GM12878 (cell line): Measurements from ENCODE around the gene PKM. TPM values are rescaled to one million over a fixed set of nuclear protein-coding genes. Genes with fewer than 3 reads are reported as not detected.

Source experiments
- ATAC-seq: fragments of 200-7000 bp; cut with Tn5 transposase; 3 replicates; pipeline ENCODE4 v1.9.1; 2020; ENCODE audit warnings: mild to moderate bottlenecking, moderate library complexity
- BruUV-seq: library from RNA; stranded (reverse); fragments of 400-500 nt; replicated peaks from 2 replicates; lab custom pipeline; 2021; lab: Mats Ljungman, UMichigan
- CTCF ChIA-PET: fragments of 300-600 bp; sonication (Branson Sonifier 250); formaldehyde crosslinking; extraction: SDS; loops from one replicate; lab custom pipeline; 2021; ENCODE audit warnings: inconsistent platforms; lab: Yijun Ruan, JAX
- POLR2A ChIA-PET: fragments of 350-600 bp; formaldehyde crosslinking; extraction: SDS; loops from one replicate; lab custom pipeline; 2021; ENCODE audit warnings: inconsistent platforms; lab: Charles Lee
- RAD21 ChIA-PET: fragments of 300-600 bp; sonication (Branson Sonifier 250); formaldehyde crosslinking; loops from one replicate; lab custom pipeline; 2023; ENCODE audit warnings: antibody characterized with exemption; ENCODE audit not compliant: unreplicated experiment; lab: Charles Lee
- SMC1A ChIA-PET: fragments of 300-600 bp; sonication (Branson Sonifier 250); formaldehyde crosslinking; loops from one replicate; lab custom pipeline; 2023; ENCODE audit not compliant: unreplicated experiment, uncharacterized antibody; lab: Charles Lee
- DNase-seq: peaks from one replicate; pipeline ENCODE4 v3.0.0-alpha.2; 2011; ENCODE audit warnings: low read depth, low spot score
- FAIRE-seq: peaks from 3 replicates; lab custom pipeline; 2011; peaks lifted over from hg19 to GRCh38; lab: Jason Lieb, UNC
- H2AFZ ChIP-seq: 2 replicates; pipeline ENCODE4 v1.6.0; 2011; ENCODE audit warnings: low read depth, low read length, control low read depth; ENCODE audit not compliant: control insufficient read depth
- H3K27ac ChIP-seq: 2 replicates; pipeline ENCODE4 v1.5.1; 2011; ENCODE audit warnings: control low read depth; ENCODE audit not compliant: control insufficient read depth, insufficient read depth
- H3K27me3 ChIP-seq, 2 experiments: replicated peaks in 1 of 2; 2 replicates each; pipeline versions ENCODE4 v1.6.0 to v1.6.1; 2011; ENCODE audit warnings: low read length in 1 of 2; ENCODE audit not compliant: control insufficient read depth in 2 of 2, insufficient read depth in 2 of 2
- H3K36me3 ChIP-seq, 2 experiments: 2 replicates each; pipeline ENCODE4 v1.5.1; 2011; ENCODE audit warnings: low read length in 1 of 2; ENCODE audit not compliant: control insufficient read depth in 2 of 2, insufficient read depth in 2 of 2
- H3K4me1 ChIP-seq: 2 replicates; pipeline ENCODE4 v1.6.1; 2011; ENCODE audit warnings: mild to moderate bottlenecking, low read length, moderate library complexity, mixed read lengths; ENCODE audit not compliant: control insufficient read depth, insufficient read depth
- H3K4me2 ChIP-seq: 2 replicates; pipeline ENCODE4 v1.6.0; 2011; ENCODE audit warnings: control low read depth; ENCODE audit not compliant: control insufficient read depth, insufficient read depth
- H3K4me3 ChIP-seq: fragments of 200-600 bp; sonication (generic); 2 replicates; pipeline ENCODE4 v1.5.1; 2016
- H3K79me2 ChIP-seq: 2 replicates; pipeline ENCODE4 v1.6.0; 2011; ENCODE audit warnings: low read length; ENCODE audit not compliant: control insufficient read depth, insufficient read depth
- H3K9ac ChIP-seq: 2 replicates; pipeline ENCODE4 v1.8.0; 2011; ENCODE audit warnings: low read length, control low read depth, mixed read lengths; ENCODE audit not compliant: control insufficient read depth, insufficient read depth
- H3K9me3 ChIP-seq: replicated peaks from 3 replicates; pipeline ENCODE4 v1.5.1; 2011; ENCODE audit warnings: mild to moderate bottlenecking, low read length; ENCODE audit not compliant: control insufficient read depth, insufficient read depth
- H4K20me1 ChIP-seq: 2 replicates; pipeline ENCODE4 v1.6.0; 2011; ENCODE audit not compliant: control insufficient read depth, insufficient read depth
- ASH2L ChIP-seq: fragments of 300-600, 200-600 bp; sonication (generic); IDR thresholded peaks from 2 replicates; pipeline ENCODE4 v1.6.1; 2017; ENCODE audit warnings: low read depth, mild to moderate bottlenecking, borderline replicate concordance
- ATF2 ChIP-seq: IDR thresholded peaks from 2 replicates; pipeline ENCODE4 v1.6.1; 2012; ENCODE audit warnings: low read length, inconsistent platforms
- BACH1 ChIP-seq: fragments of 450-650 bp; IDR thresholded peaks from 2 replicates; pipeline ENCODE4 v1.6.1; 2017; ENCODE audit warnings: mild to moderate bottlenecking, borderline replicate concordance
- CREM ChIP-seq: IDR thresholded peaks from 2 replicates; pipeline ENCODE4 v1.6.1; 2014; ENCODE audit warnings: antibody characterized with exemption, low read depth
- CTCF ChIP-seq, 3 experiments: IDR thresholded peaks in 2 of 3; conservative IDR thresholded peaks in 1 of 3; 2 replicates each; pipeline ENCODE4 v1.5.1; 2011; ENCODE audit warnings: low read depth in 3 of 3, low read length in 3 of 3, mild to moderate bottlenecking in 3 of 3, control low read depth in 2 of 3, moderate library complexity in 2 of 3, inconsistent platforms in 1 of 3, mixed read lengths in 1 of 3; ENCODE audit not compliant: control insufficient read depth in 2 of 3, insufficient read depth in 1 of 3; ENCODE audit errors: extremely low read depth in 1 of 3
- ELK1 ChIP-seq: IDR thresholded peaks from 2 replicates; pipeline ENCODE4 v1.6.1; 2012; ENCODE audit warnings: low read depth, low read length, improper control_type of control experiment
- EP300 ChIP-seq, 2 experiments: fragments of 150-350 bp in 1 of 2; IDR thresholded peaks; 2 replicates each; pipeline ENCODE4 v1.6.1; 2011 to 2012; ENCODE audit warnings: low read depth in 2 of 2, low read length in 2 of 2, borderline replicate concordance in 1 of 2, improper control_type of control experiment in 1 of 2, inconsistent platforms in 1 of 2; ENCODE audit not compliant: control insufficient read depth in 1 of 2
- ETV6 ChIP-seq, 2 experiments: fragments of 450-650 bp in 1 of 2; IDR thresholded peaks in 1 of 2; conservative IDR thresholded peaks in 1 of 2; 2 replicates each; pipeline ENCODE4 v1.6.1; 2014; ENCODE audit warnings: antibody characterized with exemption in 1 of 2, borderline replicate concordance in 1 of 2, low read depth in 1 of 2, mild to moderate bottlenecking in 1 of 2, moderate library complexity in 1 of 2
- FOS ChIP-seq: IDR thresholded peaks from 3 replicates; pipeline ENCODE4 v1.6.1; 2011; ENCODE audit warnings: borderline replicate concordance; ENCODE audit not compliant: insufficient read length; ENCODE audit errors: extremely low read depth
- FOXM1 ChIP-seq: IDR thresholded peaks from 2 replicates; pipeline ENCODE4 v1.6.1; 2012; ENCODE audit warnings: low read depth, mild to moderate bottlenecking, inconsistent platforms, low read length, moderate library complexity
- HDGF ChIP-seq: fragments of 450-650 bp; IDR thresholded peaks from 2 replicates; pipeline ENCODE4 v1.6.1; 2016; ENCODE audit warnings: antibody characterized with exemption
- MYC ChIP-seq: IDR thresholded peaks from 2 replicates; pipeline ENCODE4 v1.6.1; 2011; ENCODE audit warnings: mild to moderate bottlenecking, low read length, moderate library complexity, inconsistent platforms; ENCODE audit not compliant: insufficient read depth, insufficient replicate concordance, insufficient read length, severe bottlenecking
- PBX3 ChIP-seq: IDR thresholded peaks from 2 replicates; pipeline ENCODE4 v1.6.1; 2011; ENCODE audit warnings: mild to moderate bottlenecking, low read depth, low read length, moderate library complexity; ENCODE audit not compliant: insufficient replicate concordance
- POLR2AphosphoS5 ChIP-seq: IDR thresholded peaks from 2 replicates; pipeline ENCODE4 v1.6.1; 2011; ENCODE audit warnings: mild to moderate bottlenecking, low read length, inconsistent platforms
- SP1 ChIP-seq: IDR thresholded peaks from one replicate; pipeline ENCODE4 v1.6.1; 2011; ENCODE audit warnings: low read depth, low read length
- SREBF1 ChIP-seq: IDR thresholded peaks from 2 replicates; pipeline ENCODE4 v1.6.1; 2012; ENCODE audit warnings: mild to moderate bottlenecking, low read length
- USF1 ChIP-seq: IDR thresholded peaks from 2 replicates; pipeline ENCODE4 v1.6.1; 2011; ENCODE audit warnings: borderline replicate concordance, low read depth, mild to moderate bottlenecking, moderate library complexity, mixed read lengths, low read length; ENCODE audit not compliant: insufficient read depth; ENCODE audit errors: extremely low read length
- ZNF24 ChIP-seq: fragments of 450-650 bp; IDR thresholded peaks from 2 replicates; pipeline ENCODE4 v1.6.1; 2017; ENCODE audit warnings: antibody characterized with exemption, mild to moderate bottlenecking
- WGBS: methylation state at CpG from one replicate; pipeline ENCODE4 v1.1.6; 2016; ENCODE audit warnings: low lambda C conversion rate; ENCODE audit not compliant: insufficient replicate concordance, insufficient coverage; ENCODE audit errors: missing lambda C conversion rate; 5-methylcytosine and 5-hydroxymethylcytosine counted together
- in situ Hi-C: fragments of 300-500 bp; cut with MboI; formaldehyde crosslinking; loops from 9 replicates; pipeline ENCODE4 v1.14.3; 2018; ENCODE audit warnings: mixed read lengths
- intact Hi-C: fragments of 100-400 bp; cut with micrococcal nuclease; formaldehyde crosslinking; loops from one replicate; pipeline ENCODE4 v1.14.2; 2022; ENCODE audit not compliant: unreplicated experiment
- polyA plus RNA-seq, 11 experiments: library from polyadenylated mRNA; depleted of rRNA in 4 of 11; unstranded in 6 of 11; stranded (reverse) in 5 of 11; fragments of >200 nt; fragmentation: Nextera tagmentation in 4 of 11; fragmentation: Illumina TruSeq in 1 of 11; extraction: Ambion mirVana in 4 of 11; extraction: Trizol in 1 of 11; gene quantifications; 1 replicate in 1 of 11; 2 replicates in 10 of 11; pipeline versions ENCODE4 v1.2.1 to v1.2.3, GENCODE V29; 2011 to 2016; ENCODE audit warnings: inconsistent platforms in 2 of 11, missing spikeins in 2 of 11, low read depth in 1 of 11
- total RNA-seq, 4 experiments: library from RNA; depleted of rRNA in 3 of 4; stranded (reverse); fragments of >200 nt in 3 of 4; fragmentation: Illumina TruSeq in 1 of 4; extraction: Trizol in 1 of 4; gene quantifications; 2 replicates each; pipeline versions ENCODE4 v1.2.1 to v1.2.3, GENCODE V29; 2013 to 2021

The PKM gene
- total and polyA plus RNA-seq, 10 of the 15 experiments (the other 5 are each of a cell fraction or from before 2014, with no cell fraction given), result 491 to 2,011 (median 1,433) TPM

GRCh38 chr15:72162569-72162968, 68.4 kb downstream of the PKM start:
- 71% methylated on average over 5 of the region's 5 CpGs for WGBS
- Histone ChIP-seq H3K27ac (no peak overlapping the region), H4K20me1 (no peaks in the 10 kb centered on the region), H3K9ac (no peak overlapping the region), H2AFZ (no peak overlapping the region), H3K4me1 (no peaks in the 10 kb centered on the region), H3K36me3 (no peaks in the 10 kb centered on the region), H3K4me3 (no peak overlapping the region), H3K9me3 (no peaks in the 10 kb centered on the region), H3K27me3 (no peaks in the 10 kb centered on the region), H3K79me2 (no peaks in the 10 kb centered on the region), H3K4me2 (no peak overlapping the region)
- no peak for ATAC-seq
- no peak for FAIRE-seq
- no peak for DNase-seq
- ChIA-PET SMC1A (interaction anchor here (0.7 kb wide), 2 partner anchors 358 to 424 kb away, joined by 3 read pairs; no protein-coding TSS in a partner anchor), RAD21 (no interaction called here), CTCF (interaction anchor here (0.8 to 1.3 kb wide), 4 partner anchors 9 to 419 kb away, joined by 3 to 6 read pairs (median 4); no protein-coding TSS in a partner anchor), POLR2A (no interaction called here)
- TF ChIP-seq SP1 (no peak), CTCF (IDR thresholded peaks at IDR 0.05 in 2 of 3, conservative IDR thresholded peaks at IDR 0.05 in 1 of 3; ENCODE audit: control insufficient read depth in 2 of 3, extremely low read depth in 1 of 3, insufficient read depth in 1 of 3, low read depth in 3 of 3, low read length in 3 of 3) (no peak), EP300 (IDR thresholded peaks at IDR 0.05; ENCODE audit: borderline replicate concordance in 1 of 2, control insufficient read depth in 1 of 2, low read depth in 2 of 2, low read length in 2 of 2) (no peak), POLR2AphosphoS5 (no peak), ELK1 (no peak), ETV6 (conservative IDR thresholded peaks at IDR 0.05 in 1 of 2, IDR thresholded peaks at IDR 0.05 in 1 of 2; ENCODE audit: borderline replicate concordance in 1 of 2, low read depth in 1 of 2) (no peak), CREM (no peak), ASH2L (no peak), PBX3 (no peak), HDGF (no peak), BACH1 (no peak), FOS (no peak), FOXM1 (no peak), SREBF1 (no peak), ATF2 (no peak), MYC (no peak), ZNF24 (no peak), USF1 (no peak)
- intact Hi-C loops (no loop called here), in situ Hi-C loops (no loop called here)
- no TSS peak for BruUV-seq
